Dedifferentiated amniotic fluid mesenchymal stem cell (primary cell): Measurements from ENCODE around the gene GOLGA6A.

Experiments used
- DNase-seq: peaks from one replicate; pipeline ENCODE4 v3.0.0-alpha.2; 2016; ENCODE audit errors: extremely low spot score

GOLGA6A gene

GRCh38 chr15:74036271-74037170 lies 45.8 kb downstream of the GOLGA6A start:
- DNase-seq, result peak; percentile 28

GRCh38 chr15:74035121-74036017 lies 47.0 kb downstream of the GOLGA6A start:
- DNase-seq, result no peak

- DNase-seq, result no peak
These were observed 48.1 kb downstream of the GOLGA6A start for GRCh38 chr15:74034206-74034755.

GRCh38 chr15:74032606-74033561 lies 49.5 kb downstream of the GOLGA6A start:
- DNase-seq, result no peak

GRCh38 chr15:74032046-74032445 lies 50.3 kb downstream of the GOLGA6A start:
- DNase-seq, result no peak

GRCh38 chr15:74028646-74029045 lies 53.7 kb downstream of the GOLGA6A start:
- DNase-seq, result no peak

GRCh38 chr15:74027688-74028087 lies 54.7 kb downstream of the GOLGA6A start:
- DNase-seq, result no peak

GRCh38 chr15:74025436-74025835 lies 56.9 kb downstream of the GOLGA6A start:
- DNase-seq, result no peak

GRCh38 chr15:74024687-74025086 lies 57.7 kb downstream of the GOLGA6A start:
- DNase-seq, result no peak

GRCh38 chr15:74022706-74023470 lies 59.5 kb downstream of the GOLGA6A start:
- no peak for DNase-seq
